HCT116 (cell line): Measurements from ENCODE around the gene ZNF468. TPM values are rescaled to one million over a fixed set of nuclear protein-coding genes. Genes with fewer than 3 reads are reported as not detected.
"Not testable (repeated sequence)": the region's sequence is repeated elsewhere in the genome, so short reads cannot be mapped to it uniquely, and the experiment has no call there.

Source experiments
- ATAC-seq: fragments of 200-7000 bp; cut with Tn5 transposase; 2 replicates; pipeline ENCODE4 v1.9.1; 2020; ENCODE audit warnings: mild to moderate bottlenecking, moderate library complexity
- BruUV-seq: library from RNA; stranded (reverse); fragments of 400-500 nt; replicated peaks from 2 replicates; lab custom pipeline; 2021; lab: Mats Ljungman, UMichigan
- CTCF ChIA-PET: fragments of 300-600 bp; sonication (Branson Sonifier 250); formaldehyde crosslinking; loops from one replicate; lab custom pipeline; 2021; ENCODE audit warnings: antibody characterized with exemption; lab: Charles Lee
- POLR2A ChIA-PET: fragments of 300-600, 350-600 bp; sonication (Branson Sonifier 250); formaldehyde crosslinking; loops from one replicate; lab custom pipeline; 2021; ENCODE audit warnings: antibody characterized with exemption; lab: Charles Lee
- RAD21 ChIA-PET, 2 experiments: fragments of 300-600 bp; sonication (Branson Sonifier 250); formaldehyde crosslinking; loops; one replicate each; lab custom pipeline; 2023; ENCODE audit warnings: low total read pairs in 2 of 2; ENCODE audit not compliant: uncharacterized antibody in 2 of 2, unreplicated experiment in 2 of 2, low non-redundant PET in 1 of 2; lab: Charles Lee
- DNase-seq: peaks from one replicate; pipeline ENCODE4 v3.0.0-alpha.2; 2010; ENCODE audit warnings: low read depth, low spot score
- H2AFZ ChIP-seq: fragments of 200-600 bp; shearing (Covaris generic), sonication (generic); 2 replicates; pipeline ENCODE4 v1.6.1; 2017; ENCODE audit warnings: low read depth, mixed run types, mixed read lengths, antibody characterized with exemption, low read length; ENCODE audit not compliant: poor library complexity, severe bottlenecking
- H3K27ac ChIP-seq: 2 replicates; pipeline ENCODE4 v1.5.1; 2012; ENCODE audit warnings: low read depth, low read length
- H3K27me3 ChIP-seq: fragments of 200-600 bp; sonication (generic); 2 replicates; pipeline ENCODE4 v1.6.1; 2016; ENCODE audit warnings: mixed run types, low read length, mixed read lengths; ENCODE audit not compliant: insufficient read depth
- H3K36me3 ChIP-seq, 2 experiments: fragments of 200-500 bp in 1 of 2; fragments of 200-600 bp in 1 of 2; sonication (Bioruptor generic) in 1 of 2; sonication (generic) in 1 of 2; 2 replicates each; pipeline versions ENCODE4 v1.5.1 to v1.6.1; 2014 to 2016; ENCODE audit warnings: low read length in 2 of 2, inconsistent platforms in 1 of 2, mixed read lengths in 1 of 2, mixed run types in 1 of 2; ENCODE audit not compliant: insufficient read depth in 2 of 2, control insufficient read depth in 1 of 2
- H3K4me1 ChIP-seq, 2 experiments: fragments of 200-600 bp in 1 of 2; sonication (generic) in 1 of 2; 2 replicates each; pipeline versions ENCODE4 v1.5.1 to v1.6.1; 2012 to 2017; ENCODE audit warnings: low read length in 2 of 2, inconsistent platforms in 1 of 2, mild to moderate bottlenecking in 1 of 2, mixed read lengths in 1 of 2, mixed run types in 1 of 2, moderate library complexity in 1 of 2; ENCODE audit not compliant: insufficient read depth in 2 of 2, control insufficient read depth in 1 of 2
- H3K4me2 ChIP-seq: fragments of 200-600 bp; sonication (generic); 2 replicates; pipeline ENCODE4 v1.6.1; 2017; ENCODE audit warnings: mixed run types, low read length, mixed read lengths
- H3K4me3 ChIP-seq, 2 experiments: fragments of 200-600 bp in 1 of 2; sonication (generic) in 1 of 2; replicated peaks in 1 of 2; 2 replicates each; pipeline ENCODE4 v1.5.1; 2011 to 2016; ENCODE audit warnings: low read length in 2 of 2, control low read depth in 1 of 2, low read depth in 1 of 2, mild to moderate bottlenecking in 1 of 2, mixed read lengths in 1 of 2, mixed run types in 1 of 2
- H3K79me2 ChIP-seq: fragments of 200-600 bp; sonication (generic); 2 replicates; pipeline ENCODE4 v1.6.1; 2017; ENCODE audit warnings: mild to moderate bottlenecking, mixed run types, low read length, moderate library complexity, mixed read lengths; ENCODE audit not compliant: insufficient read depth
- H3K9ac ChIP-seq: fragments of 200-600 bp; sonication (generic); 2 replicates; pipeline ENCODE4 v1.6.1; 2016; ENCODE audit warnings: low read length, mixed read lengths
- H3K9me2 ChIP-seq: fragments of 200-600 bp; sonication (generic), shearing (Covaris generic); 2 replicates; pipeline ENCODE4 v1.6.1; 2017; ENCODE audit warnings: mixed run types, mild to moderate bottlenecking, moderate library complexity; ENCODE audit not compliant: insufficient read depth
- H3K9me3 ChIP-seq, 2 experiments: fragments of 200-500 bp in 1 of 2; fragments of 200-600 bp in 1 of 2; sonication (Bioruptor generic) in 1 of 2; sonication (generic) in 1 of 2; 2 replicates each; pipeline ENCODE4 v1.6.1; 2014 to 2017; ENCODE audit warnings: low read length in 2 of 2, mixed read lengths in 2 of 2, inconsistent platforms in 1 of 2, low read depth in 1 of 2, mild to moderate bottlenecking in 1 of 2, mixed run types in 1 of 2, moderate library complexity in 1 of 2; ENCODE audit not compliant: control insufficient read depth in 1 of 2, insufficient read depth in 1 of 2
- H4K20me1 ChIP-seq: fragments of 200-600 bp; sonication (generic), shearing (Covaris generic); 2 replicates; pipeline ENCODE4 v1.6.1; 2017; ENCODE audit warnings: mixed run types, mild to moderate bottlenecking, moderate library complexity; ENCODE audit not compliant: insufficient read depth
- ZNF274 ChIP-seq: fragments of 200-500 bp; sonication (Bioruptor generic); IDR thresholded peaks from 2 replicates; pipeline ENCODE4 v1.6.1; 2014; ENCODE audit warnings: mild to moderate bottlenecking, low read depth, low read length, inconsistent platforms
- intact Hi-C: fragments of 100-400 bp; cut with micrococcal nuclease; formaldehyde crosslinking; loops from 2 replicates; pipeline ENCODE4 v1.10.0; 2022
- total RNA-seq: library from RNA; stranded (reverse); gene quantifications from one replicate; pipeline ENCODE4 v1.2.1, GENCODE V29; 2021; ENCODE audit not compliant: unreplicated experiment

ZNF468 gene
- total RNA-seq, 1 experiment from 2014 or later: 12.3 TPM

- H3K9me2 ChIP-seq, ATAC-seq, POLR2A ChIA-PET, H3K27ac ChIP-seq, H3K79me2 ChIP-seq, H3K4me2 ChIP-seq, DNase-seq, H3K4me3 ChIP-seq, H2AFZ ChIP-seq, intact Hi-C loops, CTCF ChIA-PET, BruUV-seq, H4K20me1 ChIP-seq, H3K27me3 ChIP-seq, H3K4me1 ChIP-seq, H3K9ac ChIP-seq, RAD21 ChIA-PET: not testable (repeated sequence)
- H3K36me3 ChIP-seq: peaks cover 12 to 54% of the 10 kb centered on the region in 2 experiments
- H3K9me3 ChIP-seq: peaks cover 21 to 48% of the 10 kb centered on the region in 2 experiments; a peak in 3 of 4 replicates
- peak; percentile 73 for TF ChIP-seq ZNF274
Measured at GRCh38 chr19:52840825-52841465, 16.5 kb downstream of the ZNF468 start.

GRCh38 chr19:52834289-52834688, 23.1 kb downstream of the ZNF468 start:
- H3K36me3 ChIP-seq, ATAC-seq, H3K9me2 ChIP-seq, H4K20me1 ChIP-seq, H2AFZ ChIP-seq, H3K27ac ChIP-seq, H3K27me3 ChIP-seq, intact Hi-C loops, H3K4me3 ChIP-seq, BruUV-seq, H3K4me1 ChIP-seq, RAD21 ChIA-PET, DNase-seq, POLR2A ChIA-PET, H3K4me2 ChIP-seq, H3K9ac ChIP-seq, H3K79me2 ChIP-seq, CTCF ChIA-PET: not testable (repeated sequence)
- peaks cover 9 to 11% of the 10 kb centered on the region in 2 experiments; a peak in 2 of 4 replicates for H3K9me3 ChIP-seq

GRCh38 chr19:52833541-52833940, 23.9 kb downstream of the ZNF468 start:
- ATAC-seq, intact Hi-C loops, H3K9me3 ChIP-seq, H3K4me3 ChIP-seq, H3K9ac ChIP-seq, H3K9me2 ChIP-seq, H3K4me1 ChIP-seq, H3K4me2 ChIP-seq, H3K36me3 ChIP-seq, RAD21 ChIA-PET, H4K20me1 ChIP-seq, POLR2A ChIA-PET, CTCF ChIA-PET, DNase-seq, H3K27me3 ChIP-seq, H3K79me2 ChIP-seq, H2AFZ ChIP-seq, BruUV-seq, H3K27ac ChIP-seq: not testable (repeated sequence)

- H3K9ac ChIP-seq, RAD21 ChIA-PET, H4K20me1 ChIP-seq, ATAC-seq, BruUV-seq, H3K27ac ChIP-seq, DNase-seq, POLR2A ChIA-PET, H3K9me2 ChIP-seq, H3K4me3 ChIP-seq, CTCF ChIA-PET, H3K27me3 ChIP-seq, H3K4me2 ChIP-seq, intact Hi-C loops, H3K79me2 ChIP-seq, H3K4me1 ChIP-seq, H3K36me3 ChIP-seq, H3K9me3 ChIP-seq, H2AFZ ChIP-seq: not testable (repeated sequence)
Measured at GRCh38 chr19:52829866-52830265, 27.6 kb downstream of the ZNF468 start.
